ENCODE measurements around the gene XPO4. TPM values are rescaled to one million over a fixed set of nuclear protein-coding genes. Genes with fewer than 3 reads are reported as not detected.
A peak's percentile ranks its signal among the peaks of the same experiment; 100 is the strongest.

Gene XPO4
- total and polyA plus RNA-seq, 11 donors: 4.8 to 53.7 (median 25.6) TPM

- Histone ChIP-seq H3K4me1 (peaks cover 0 to 4% (median 0%) of the 10 kb centered on the region in 12 donors), H3K27me3 (no peaks in the 10 kb centered on the region), H3K4me3 (no peak overlapping the region), H3K9me3 (no peaks in the 10 kb centered on the region), H3K36me3 (peaks cover 0 to 53% (median 24%) of the 10 kb centered on the region in 9 donors), H3K27ac (no peak overlapping the region)
- DNase-seq: no peak
- WGBS, 4 donors: 86 to 100% (median 90%) methylated on average over 1 of the region's 1 CpG
- no peak for TF ChIP-seq POLR2A (IDR thresholded peaks at IDR 0.05)
- intact Hi-C loops (cut with DNase I): loop anchor here in 2 of 10 donors (10.0 kb wide), 2 partner anchors 46 to 64 kb away; no protein-coding TSS in a partner anchor
- ATAC-seq: no peak
These were observed 124.2 kb downstream of the XPO4 start for GRCh38 chr13:20778311-20778710.

GRCh38 chr13:20776751-20777150 lies 125.8 kb downstream of the XPO4 start:
- DNase-seq (no peak), ATAC-seq (no peak)
- Histone ChIP-seq H3K27me3 (no peaks in the 10 kb centered on the region), H3K36me3 (peaks cover 0 to 37% (median 13%) of the 10 kb centered on the region in 9 donors), H3K9me3 (no peaks in the 10 kb centered on the region), H3K27ac (no peak overlapping the region), H3K4me1 (peaks cover 0 to 14% (median 8%) of the 10 kb centered on the region in 12 donors), H3K4me3 (no peak overlapping the region)
- TF ChIP-seq POLR2A (IDR thresholded peaks at IDR 0.05) (no peak), CTCF (IDR thresholded peaks at IDR 0.05) (no peak)
- WGBS, 4 donors: 80 to 100% (median 94%) methylated on average over 1 of the region's 1 CpG
- intact Hi-C loops (cut with DNase I): loop anchor here in 2 of 10 donors (10.0 kb wide), 2 partner anchors 48 to 62 kb away; no protein-coding TSS in a partner anchor

- intact Hi-C loops (cut with DNase I): loop anchor here in 2 of 10 donors (10.0 kb wide), 2 partner anchors 49 to 61 kb away; no protein-coding TSS in a partner anchor
- H3K4me1 ChIP-seq: peaks cover 0 to 14% (median 8%) of the 10 kb centered on the region in 12 donors
- no peaks in the 10 kb centered on the region for H3K27me3 ChIP-seq
- H3K4me3 ChIP-seq: no peak overlapping the region
- ATAC-seq (no peak), DNase-seq (no peak)
- no peak overlapping the region for H3K27ac ChIP-seq
- H3K9me3 ChIP-seq: no peaks in the 10 kb centered on the region
- H3K36me3 ChIP-seq: peaks cover 0 to 34% (median 12%) of the 10 kb centered on the region in 9 donors
- WGBS, 4 donors: 93 to 97% (median 97%) methylated on average over 2 of the region's 2 CpGs
- TF ChIP-seq CTCF (IDR thresholded peaks at IDR 0.05) (no peak), POLR2A (IDR thresholded peaks at IDR 0.05) (no peak)
These were observed 126.6 kb downstream of the XPO4 start for GRCh38 chr13:20775961-20776360.

GRCh38 chr13:20774746-20775145 lies 127.8 kb downstream of the XPO4 start:
- H3K27ac ChIP-seq: peak overlapping the region in 1 of 12 donors; percentile 96
- intact Hi-C loops (cut with DNase I): loop anchor here in 5 of 10 donors (5.0 to 10.0 kb wide), 7 partner anchors 38 to 128 kb away; partner anchors contain the start of gene XPO4 (in 1 of the 5)
- ATAC-seq (no peak), DNase-seq (no peak)
- peaks cover 0 to 7% (median 0%) of the 10 kb centered on the region in 12 donors for H3K9me3 ChIP-seq
- H3K4me1 ChIP-seq: peaks cover 0 to 14% (median 8%) of the 10 kb centered on the region in 12 donors
- H3K27me3 ChIP-seq: no peaks in the 10 kb centered on the region
- H3K4me3 ChIP-seq: no peak overlapping the region
- TF ChIP-seq POLR2A (IDR thresholded peaks at IDR 0.05): no peak
- no peak for TF ChIP-seq CTCF (IDR thresholded peaks at IDR 0.05)
- peaks cover 0 to 26% (median 15%) of the 10 kb centered on the region in 9 donors for H3K36me3 ChIP-seq
- WGBS, 4 donors: 44 to 64% (median 56%) methylated on average over 1 of the region's 1 CpG

Data from heart left ventricle (tissue), 16 donors.